ENCODE measurements around the gene B3GAT1.
"Not testable (repeated sequence)": the region's sequence is repeated elsewhere in the genome, so short reads cannot be mapped to it uniquely, and the experiment has no call there.

The B3GAT1 gene, protein sequence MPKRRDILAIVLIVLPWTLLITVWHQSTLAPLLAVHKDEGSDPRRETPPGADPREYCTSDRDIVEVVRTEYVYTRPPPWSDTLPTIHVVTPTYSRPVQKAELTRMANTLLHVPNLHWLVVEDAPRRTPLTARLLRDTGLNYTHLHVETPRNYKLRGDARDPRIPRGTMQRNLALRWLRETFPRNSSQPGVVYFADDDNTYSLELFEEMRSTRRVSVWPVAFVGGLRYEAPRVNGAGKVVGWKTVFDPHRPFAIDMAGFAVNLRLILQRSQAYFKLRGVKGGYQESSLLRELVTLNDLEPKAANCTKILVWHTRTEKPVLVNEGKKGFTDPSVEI

GRCh38 chr11:134412203-134413042 lies at the start of gene B3GAT1:
TSS of gene B3GAT1 (minus strand) at chr11:134412242. CDS start at chr11:134387659, 24,583 bp downstream.
- POLR2A ChIA-PET, result no interaction called here
- CTCF ChIA-PET, result no interaction called here
- DNase-seq (ENCODE audit: low read depth, low spot score), result no peak
- no peak within 1 kb of the TSS for H3K4me3 ChIP-seq (ENCODE audit: low read depth, low read length)
- no peak for TF ChIP-seq CTCF (IDR thresholded peaks at IDR 0.05; ENCODE audit: insufficient read depth, low read length, missing control alignments)

DNA sequence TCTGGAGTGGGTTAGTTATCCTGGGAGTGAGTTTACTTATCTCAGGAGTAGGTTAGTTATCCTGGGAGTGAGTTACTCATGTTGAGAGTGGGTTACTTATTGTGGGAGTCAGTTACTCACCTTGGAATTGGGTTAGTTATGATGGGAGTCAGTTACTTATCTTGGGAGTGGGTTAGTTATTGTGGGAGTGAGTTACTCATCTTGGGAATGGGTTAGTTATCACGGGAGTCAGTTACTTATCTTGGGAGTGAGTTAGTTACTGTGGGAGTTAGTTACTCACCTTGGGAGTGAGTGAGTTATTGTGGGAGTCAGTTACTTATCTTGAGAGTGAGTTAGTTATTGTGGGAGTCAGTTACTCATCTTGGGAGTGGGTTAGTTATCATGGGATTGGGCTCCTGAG lies 49.6 kb upstream of the B3GAT1 start:
- ChIA-PET POLR2A (no interaction called here), CTCF (no interaction called here)
- no peak for DNase-seq (ENCODE audit: low read depth, low spot score)
- TF ChIP-seq CTCF (IDR thresholded peaks at IDR 0.05; ENCODE audit: insufficient read depth, low read length, missing control alignments), result no peak
- no peak overlapping the region for H3K4me3 ChIP-seq (ENCODE audit: low read depth, low read length)

DNA sequence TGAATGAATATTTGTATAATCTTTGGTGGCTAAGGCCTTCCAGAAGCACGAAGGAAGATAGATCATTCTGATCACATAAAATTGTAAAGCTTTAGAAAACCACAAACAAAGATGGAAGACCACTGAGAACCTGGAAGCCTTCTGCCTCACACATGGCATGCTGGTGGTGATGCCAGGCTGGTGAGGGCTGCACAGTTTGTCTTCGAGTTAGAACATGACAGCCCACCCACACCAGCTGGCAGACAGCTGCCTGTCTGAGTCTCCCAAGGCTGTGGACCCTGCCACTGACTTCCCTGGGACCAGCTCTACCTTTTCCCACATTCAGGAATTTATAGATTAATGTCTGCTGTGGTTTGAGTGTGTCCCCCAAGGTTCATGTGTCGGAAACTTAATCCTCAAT lies 48.8 kb upstream of the B3GAT1 start:
- CTCF ChIA-PET, result no interaction called here
- DNase-seq (ENCODE audit: low read depth, low spot score), result no peak
- no peak overlapping the region for H3K4me3 ChIP-seq (ENCODE audit: low read depth, low read length)
- POLR2A ChIA-PET, result no interaction called here
- TF ChIP-seq CTCF (IDR thresholded peaks at IDR 0.05; ENCODE audit: insufficient read depth, low read length, missing control alignments), result no peak

DNA sequence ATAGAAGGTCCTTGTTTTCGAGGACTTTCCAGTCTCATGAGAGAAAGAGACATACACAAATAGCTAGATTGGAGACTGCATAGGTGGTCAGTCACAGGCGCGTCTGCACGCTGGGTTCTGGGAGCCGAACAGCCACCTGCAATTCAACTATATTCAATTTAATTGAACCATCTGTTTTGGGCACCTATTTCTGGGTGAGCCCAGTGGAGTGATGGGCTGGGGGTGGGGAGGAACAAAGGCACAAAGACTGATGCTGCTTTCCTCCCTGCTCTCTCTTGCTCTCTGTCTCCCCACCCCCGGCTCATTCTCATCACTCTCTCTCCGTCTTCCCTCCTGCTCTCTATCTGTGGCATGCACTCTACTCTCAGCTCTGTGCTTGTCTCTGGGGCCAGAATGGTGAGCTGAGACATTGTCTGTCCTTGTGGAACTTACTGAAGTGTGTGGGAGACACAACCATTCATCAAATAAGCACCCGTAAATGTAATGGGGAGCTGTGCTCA lies 48.1 kb upstream of the B3GAT1 start:
- TF ChIP-seq CTCF (IDR thresholded peaks at IDR 0.05; ENCODE audit: insufficient read depth, low read length, missing control alignments), result no peak
- ChIA-PET POLR2A (no interaction called here), CTCF (no interaction called here)
- no peak overlapping the region for H3K4me3 ChIP-seq (ENCODE audit: low read depth, low read length)
- DNase-seq (ENCODE audit: low read depth, low spot score), result no peak

- ChIA-PET CTCF (no interaction called here), POLR2A (no interaction called here)
- DNase-seq (ENCODE audit: low read depth, low spot score), result no peak
- H3K4me3 ChIP-seq (ENCODE audit: low read depth, low read length), result no peak overlapping the region
- TF ChIP-seq CTCF (IDR thresholded peaks at IDR 0.05; ENCODE audit: insufficient read depth, low read length, missing control alignments), result no peak
Observed at GRCh38 chr11:134459246-134460061, 47.4 kb upstream of the B3GAT1 start.

GRCh38 chr11:134457411-134458007 lies 45.5 kb upstream of the B3GAT1 start:
- H3K4me3 ChIP-seq (ENCODE audit: low read depth, low read length); POLR2A ChIA-PET; DNase-seq (ENCODE audit: low read depth, low spot score); CTCF ChIA-PET: not testable (repeated sequence)
